GM21619 (cell line): ENCODE measurements around the gene TET3.

Experiments
- ATAC-seq: cut with Tn5 transposase; IDR thresholded peaks from one replicate; pipeline ENCODE4 v1.9.1; 2021; ENCODE audit not compliant: unreplicated experiment

Gene TET3

GRCh38 chr2:74002505-74003421 is 18.1 kb downstream of the TET3 start:
- ATAC-seq = peak; percentile 85

- no peak for ATAC-seq
These were observed 18.9 kb downstream of the TET3 start for GRCh38 chr2:74003494-74004211.

- no peak for ATAC-seq
These were observed 19.8 kb downstream of the TET3 start for GRCh38 chr2:74004212-74005182.

- no peak for ATAC-seq
These were observed 21.1 kb downstream of the TET3 start for GRCh38 chr2:74005786-74006185.

- ATAC-seq = no peak
These were observed 21.7 kb downstream of the TET3 start for GRCh38 chr2:74006459-74006858.

- ATAC-seq = no peak
These were observed 22.4 kb downstream of the TET3 start for GRCh38 chr2:74007121-74007520.

DNA sequence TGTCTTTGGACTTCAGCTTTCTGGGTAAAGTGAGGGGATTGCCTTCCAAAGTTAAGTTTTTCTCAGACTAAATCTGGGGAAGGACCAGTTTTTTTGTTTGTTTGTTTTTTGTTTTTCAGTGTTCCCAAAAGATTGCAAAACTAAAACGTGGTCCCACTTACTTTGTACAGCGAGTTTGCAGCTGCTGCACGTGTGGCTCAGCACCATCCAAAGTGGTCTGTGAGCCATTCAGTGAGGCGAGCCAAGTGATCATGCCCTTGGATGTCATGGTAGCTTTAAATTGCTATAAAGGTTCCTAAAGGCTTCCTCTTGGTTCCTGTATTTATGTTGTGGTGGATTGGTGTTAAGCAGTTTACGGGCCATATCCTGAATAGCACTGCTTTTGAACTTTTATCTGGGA is 23.0 kb downstream of the TET3 start:
- no peak for ATAC-seq

GRCh38 chr2:74008761-74009395 is 24.2 kb downstream of the TET3 start:
- ATAC-seq = no peak

DNA sequence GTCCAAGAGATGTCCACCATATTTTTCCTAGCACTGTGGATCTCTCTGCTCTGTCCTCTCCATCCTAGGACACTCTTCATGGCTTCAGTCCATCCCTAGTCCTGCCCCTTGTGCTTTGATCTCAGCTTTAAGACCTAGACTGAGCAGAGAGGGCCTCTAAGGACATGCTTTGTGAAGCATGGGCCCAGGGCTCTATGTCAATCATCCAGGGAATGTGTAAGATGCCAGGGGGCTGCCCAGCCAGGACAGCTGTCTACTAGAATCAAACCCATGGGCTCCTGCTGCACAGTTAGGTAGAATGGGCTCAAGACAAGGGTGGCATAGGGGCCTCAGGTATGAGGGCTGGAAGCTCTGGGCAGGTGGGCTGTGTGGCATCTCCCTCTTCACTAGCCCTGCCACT is 24.9 kb downstream of the TET3 start:
- ATAC-seq = no peak

DNA sequence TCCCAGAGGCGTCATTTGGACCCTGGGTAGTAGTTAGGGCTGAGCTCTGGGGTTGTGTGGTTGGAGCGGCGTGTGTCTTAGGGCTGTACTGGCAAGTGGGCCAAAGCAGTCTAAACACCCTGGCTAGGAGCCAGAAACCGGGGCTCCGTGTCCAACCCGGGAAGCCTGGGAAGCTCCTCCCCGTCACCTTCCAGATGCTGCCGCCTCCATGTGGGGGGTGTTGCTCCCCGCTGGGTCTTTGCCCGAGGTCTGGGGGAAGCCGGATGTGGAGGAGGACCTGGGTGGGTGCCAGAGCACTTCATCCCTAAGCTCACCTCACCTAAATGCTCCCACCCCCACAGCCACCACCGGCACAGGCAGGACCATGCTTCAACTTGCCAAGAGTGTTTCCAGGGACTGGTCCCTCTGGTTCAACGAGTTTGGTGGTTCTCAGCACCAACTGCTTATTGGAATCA is 25.4 kb downstream of the TET3 start:
- ATAC-seq = no peak

GRCh38 chr2:74011246-74011645 is 26.5 kb downstream of the TET3 start:
- no peak for ATAC-seq

GRCh38 chr2:74014813-74015212 is 30.1 kb downstream of the TET3 start:
- ATAC-seq = no peak

GRCh38 chr2:74017223-74017622 is 32.5 kb downstream of the TET3 start:
- ATAC-seq = peak; percentile 51

DNA sequence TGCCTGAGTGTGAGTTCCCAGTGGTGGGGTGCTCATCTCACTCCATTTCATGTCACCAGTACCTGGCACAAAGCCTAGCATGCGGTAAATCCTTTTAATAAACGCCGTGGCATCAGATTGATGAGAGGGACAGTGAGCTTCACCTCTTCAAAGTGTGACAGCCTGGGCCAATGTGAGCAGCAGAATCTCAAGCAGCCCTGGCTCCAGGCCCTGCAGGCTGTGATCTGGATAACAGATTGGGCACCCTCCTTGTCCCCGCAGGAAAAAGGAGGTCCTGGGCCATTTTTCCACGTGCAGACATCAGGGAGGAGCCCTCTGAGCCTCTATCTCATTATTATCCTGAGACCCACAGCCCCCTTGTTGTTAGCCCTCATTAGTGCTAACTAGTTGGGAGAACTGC is 34.8 kb downstream of the TET3 start:
- no peak for ATAC-seq

- ATAC-seq = no peak
These were observed 36.1 kb downstream of the TET3 start for GRCh38 chr2:74020702-74021406.

GRCh38 chr2:74021407-74021755 is 36.7 kb downstream of the TET3 start:
- ATAC-seq = no peak

GRCh38 chr2:74024216-74024615 is 39.5 kb downstream of the TET3 start:
- no peak for ATAC-seq

DNA sequence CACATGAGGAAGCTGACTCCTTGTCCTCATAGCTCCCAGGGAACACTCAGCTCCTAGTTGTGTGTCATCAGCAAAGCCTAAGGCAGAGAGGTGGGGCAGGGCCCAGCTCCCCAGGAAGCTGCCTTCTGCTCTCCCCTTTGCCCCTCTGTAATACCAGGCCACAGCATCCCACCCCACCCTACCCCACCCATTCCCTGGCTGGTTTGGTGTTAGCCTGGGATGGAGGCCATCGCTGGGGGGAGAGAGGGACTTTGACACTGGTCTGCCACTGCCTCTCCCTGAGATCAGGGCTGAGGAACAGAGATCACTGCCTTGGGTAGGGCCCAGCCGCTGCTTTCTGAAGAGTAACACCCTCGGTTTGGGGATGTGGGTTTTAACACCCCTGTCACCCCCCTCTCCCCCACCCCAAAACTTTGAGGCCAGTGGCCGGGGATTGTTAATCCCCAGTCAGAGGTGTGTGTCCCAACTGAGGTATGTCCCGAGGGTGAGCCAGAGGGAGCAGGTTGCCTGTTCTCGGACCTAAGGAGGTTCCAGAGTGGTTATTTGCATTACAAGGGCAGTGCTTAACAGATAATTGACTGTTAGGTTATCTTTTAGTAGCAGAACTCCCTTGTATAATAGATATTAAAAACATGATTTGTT is 41.4 kb downstream of the TET3 start:
- no peak for ATAC-seq

DNA sequence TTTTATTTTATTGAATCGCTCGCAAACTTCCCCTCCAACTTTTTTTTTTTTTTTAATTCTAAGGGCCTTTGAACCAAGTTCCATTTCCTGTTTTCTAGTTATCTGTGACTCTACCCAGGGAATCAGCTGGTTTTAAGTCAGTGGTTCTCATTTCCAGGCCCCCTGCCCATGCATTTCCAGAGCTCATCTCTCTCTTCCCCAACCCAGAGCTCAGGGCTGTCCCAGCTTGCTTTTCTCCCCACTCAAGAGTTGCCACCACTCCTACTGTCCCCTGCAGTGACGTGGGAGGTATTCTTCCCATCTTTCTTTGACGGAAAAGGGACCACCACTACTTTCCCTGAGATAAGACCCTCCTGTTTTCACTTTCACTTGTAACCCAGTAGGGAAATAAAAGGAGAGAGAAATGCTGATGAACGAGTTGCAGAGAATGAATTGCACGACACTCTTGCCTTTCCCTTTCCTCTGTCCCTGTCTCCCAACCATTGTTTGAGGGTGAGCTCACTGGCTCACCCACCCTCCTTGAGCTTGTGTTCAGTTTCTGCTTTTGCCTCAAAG is 42.1 kb downstream of the TET3 start:
- no peak for ATAC-seq
